Vagina (tissue), 2 donors: ENCODE measurements around the gene GADD45GIP1.

ENCODE experiments used
- CTCF ChIP-seq, 3 experiments: fragments of 450-650 bp in 2 of 3; fragments of 200-600 bp in 1 of 3; sonication (generic) in 1 of 3; IDR thresholded peaks; one replicate each; pipeline ENCODE4 v1.5.1; 2017 to 2019; ENCODE audit warnings: antibody characterized with exemption in 3 of 3, mild to moderate bottlenecking in 2 of 3, moderate library complexity in 2 of 3
- POLR2AphosphoS5 ChIP-seq, 2 donors: sonication (generic); formaldehyde crosslinking; IDR thresholded peaks; one replicate each; pipeline ENCODE4 v1.9.0; 2017; ENCODE audit warnings: antibody characterized with exemption in 2 of 2, mild to moderate bottlenecking in 2 of 2, low read depth in 1 of 2; ENCODE audit not compliant: insufficient read depth in 1 of 2

GRCh38 chr19:12990431-12990830 lies 33.4 kb upstream of the GADD45GIP1 start:
- no peak for TF ChIP-seq CTCF (IDR thresholded peaks at IDR 0.05)
- no peak for TF ChIP-seq POLR2AphosphoS5 (IDR thresholded peaks at IDR 0.05; ENCODE audit: insufficient read depth in 1 of 2, low read depth in 1 of 2)
